Stimulated activated CD8-positive, alpha-beta memory T cell treated with anti-CD3 and anti-CD28 coated beads, Interleukin-7, amount 100 ng/mL, for 4 hours (primary cell): ENCODE measurements around the gene CACNA1C.

Experiments used
- DNase-seq, 2 donors: peaks; one replicate each; pipeline ENCODE4 v3.0.0-alpha.2; 2020; ENCODE audit warnings: low read depth in 2 of 2

CACNA1C gene

DNA sequence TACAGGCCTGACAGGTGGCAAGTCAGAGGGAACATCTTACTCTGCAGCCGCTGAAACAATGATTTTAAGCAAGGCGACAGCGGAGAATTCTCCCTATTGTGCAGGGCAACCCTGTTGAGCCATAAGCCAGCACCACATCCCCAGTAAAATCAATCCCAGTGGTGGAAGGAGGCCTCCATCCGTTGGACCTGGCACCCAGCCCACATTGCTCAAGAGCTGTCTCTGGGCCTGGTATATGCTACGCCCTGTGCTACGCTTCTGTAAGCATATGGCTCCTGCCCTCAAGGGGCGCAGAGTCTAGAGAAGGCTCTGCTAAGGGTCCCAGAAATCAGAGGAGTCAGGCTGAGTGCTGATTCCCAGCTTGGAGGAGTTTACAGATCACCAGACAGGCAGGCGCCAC lies 265.5 kb downstream of the CACNA1C start:
- no peak for DNase-seq

- no peak for DNase-seq
These were observed 266.3 kb downstream of the CACNA1C start for GRCh38 chr12:2319136-2319535.

DNA sequence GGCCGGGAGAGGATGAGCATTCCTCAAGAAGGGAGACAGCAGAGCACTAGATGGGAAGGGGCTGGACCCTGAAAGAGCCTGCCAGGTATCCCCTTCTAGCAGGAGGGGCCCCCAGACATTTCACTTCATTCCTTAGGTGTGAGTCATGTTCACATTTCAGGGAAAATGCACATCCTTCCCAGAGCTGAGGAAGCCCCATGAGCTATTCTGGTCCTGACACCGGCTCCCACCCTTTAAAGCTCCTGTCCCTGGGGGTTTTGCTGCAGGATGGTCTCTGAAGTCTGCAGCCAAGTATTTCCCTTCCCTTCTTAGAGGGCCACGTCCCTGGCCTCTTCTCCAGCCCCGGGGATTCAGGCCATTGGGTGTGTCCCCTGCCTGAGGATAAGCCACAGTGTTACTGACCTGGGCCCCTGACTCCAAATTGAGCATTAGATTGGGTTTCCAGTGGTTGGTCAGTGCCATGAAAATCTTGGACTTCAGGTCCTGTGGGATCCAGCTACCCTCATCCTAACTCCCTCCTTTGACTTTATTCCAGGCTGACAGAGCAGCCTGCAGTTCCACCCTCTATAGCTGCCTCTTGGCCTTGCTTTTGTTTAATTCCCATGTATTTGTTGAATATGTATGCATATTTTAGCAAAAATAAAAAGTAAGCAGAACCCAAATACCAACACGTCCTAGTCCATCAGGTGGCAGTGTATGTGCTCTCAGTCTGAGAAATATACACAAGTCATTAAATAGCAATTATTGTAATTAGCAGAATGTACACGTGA lies 267.1 kb downstream of the CACNA1C start:
- DNase-seq = no peak

DNA sequence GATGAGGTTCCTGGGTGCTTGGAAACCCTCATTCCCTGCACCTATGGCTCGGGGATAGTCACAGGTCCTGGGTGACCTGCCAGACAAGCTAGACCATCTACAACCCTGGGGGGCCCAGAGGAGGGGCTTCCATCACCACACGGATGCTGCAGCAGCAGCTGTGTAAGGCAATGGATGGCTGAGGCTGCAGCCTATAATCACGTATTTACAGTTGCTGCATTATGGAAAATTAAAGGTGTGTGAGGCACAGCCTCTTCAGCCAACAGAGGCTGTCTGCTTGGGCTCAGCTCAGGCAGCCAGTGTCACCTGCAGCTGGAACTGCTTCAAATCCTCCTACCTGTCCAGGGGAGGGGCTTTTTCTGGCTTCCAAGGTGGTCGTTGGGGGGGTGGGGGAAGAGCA lies 268.1 kb downstream of the CACNA1C start:
- no peak for DNase-seq

DNA sequence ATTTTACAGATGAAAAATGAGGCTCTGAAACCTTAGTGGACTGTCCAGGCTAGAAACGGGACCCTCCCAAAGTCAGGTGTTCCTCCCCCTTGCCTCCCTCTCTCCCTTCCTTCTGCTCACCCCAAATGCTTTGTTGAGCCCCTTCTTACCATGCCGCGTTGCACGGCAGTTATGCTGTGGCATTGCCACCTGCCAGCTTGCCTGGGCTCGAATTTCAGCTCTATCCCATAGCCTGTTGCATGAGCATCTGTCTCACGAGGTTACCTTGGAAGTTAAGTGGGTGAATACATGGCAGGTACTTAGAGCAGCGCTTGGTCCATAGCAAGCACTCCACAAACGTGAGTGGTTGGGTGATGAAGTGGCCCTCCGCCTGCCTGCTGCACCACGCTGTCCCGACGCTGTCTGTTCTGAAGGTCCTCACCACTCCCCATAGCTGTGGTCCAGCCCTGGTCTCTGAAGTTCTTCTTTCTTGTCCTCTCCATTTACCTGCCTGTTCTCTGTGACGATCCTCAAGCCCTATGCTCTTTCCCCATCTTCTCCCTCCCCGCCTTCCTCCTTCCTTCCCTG lies 269.9 kb downstream of the CACNA1C start:
- DNase-seq = no peak

DNA sequence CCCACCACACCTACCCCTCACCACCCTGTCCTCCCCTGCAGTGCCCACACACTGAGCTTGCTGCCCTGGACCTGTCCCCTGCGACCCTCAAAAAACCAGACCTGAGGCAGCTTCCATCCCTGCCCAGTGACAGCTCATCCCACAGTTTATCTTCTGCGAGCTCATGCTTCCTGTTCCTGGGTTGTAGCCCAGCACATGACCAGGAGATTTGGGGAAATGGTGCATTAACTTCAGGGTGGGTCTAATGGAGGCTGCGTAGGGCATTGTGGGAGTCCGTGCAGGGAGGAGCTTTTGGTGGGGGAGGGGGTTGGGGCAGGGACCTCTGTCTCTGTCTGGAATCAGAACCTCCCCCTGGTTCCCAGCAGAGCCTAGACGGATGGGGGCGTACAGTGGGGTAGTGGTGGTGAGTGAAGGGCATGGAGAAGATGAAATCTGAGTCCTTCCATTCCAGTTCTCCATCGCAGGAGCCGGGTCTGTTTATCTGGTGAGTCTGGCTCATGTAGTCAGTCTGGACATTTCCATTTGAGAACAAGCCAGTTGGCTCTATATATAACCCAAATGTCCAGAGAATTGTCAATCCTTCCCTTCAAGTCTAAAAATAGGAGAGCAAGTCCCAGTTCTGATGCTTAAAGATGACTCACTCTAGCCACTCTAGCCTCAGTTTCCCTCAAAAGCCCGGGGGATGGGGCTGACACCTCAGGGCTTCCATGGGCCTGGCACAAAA lies 270.9 kb downstream of the CACNA1C start:
- DNase-seq = no peak

GRCh38 chr12:2324387-2324786 lies 271.6 kb downstream of the CACNA1C start:
- DNase-seq = no peak

DNA sequence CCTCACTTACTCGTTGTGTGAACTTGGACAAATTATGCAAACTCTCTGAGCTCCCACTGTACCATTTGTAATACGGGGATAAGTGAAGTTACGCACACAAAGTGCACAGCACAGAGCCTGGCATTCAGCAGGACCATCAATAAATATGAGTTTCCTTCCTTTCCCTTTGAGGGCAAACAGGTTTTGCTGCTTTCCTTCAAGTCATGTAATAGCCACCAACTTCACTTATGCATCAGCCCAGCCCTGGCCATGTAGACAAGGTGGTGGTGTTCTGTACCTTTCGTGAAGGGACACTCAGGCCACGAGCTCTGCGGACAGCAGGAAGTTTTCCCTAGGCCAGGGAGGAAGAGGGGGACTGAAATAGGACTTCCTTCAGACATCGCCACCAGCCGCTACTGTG lies 272.7 kb downstream of the CACNA1C start:
- DNase-seq = no peak

DNA sequence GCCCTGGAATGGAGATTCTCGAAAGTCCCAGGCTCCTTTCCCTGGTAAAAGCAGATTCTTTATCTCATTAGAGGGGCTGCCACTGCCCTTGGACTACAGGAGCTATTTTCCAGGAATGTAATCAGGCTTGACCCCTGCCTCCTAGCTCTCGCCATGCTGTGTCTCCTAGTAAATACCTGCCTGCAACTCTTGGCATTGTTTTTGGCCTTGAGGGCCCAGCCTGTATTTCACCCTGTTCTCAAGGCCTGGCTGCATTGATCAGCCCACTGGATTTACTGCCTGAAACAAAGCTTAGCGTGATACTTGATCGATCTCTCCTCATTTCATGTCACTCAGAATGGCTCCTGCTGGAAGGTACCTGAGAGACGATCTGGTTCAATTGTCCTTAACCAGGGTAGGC lies 273.7 kb downstream of the CACNA1C start:
- no peak for DNase-seq

DNA sequence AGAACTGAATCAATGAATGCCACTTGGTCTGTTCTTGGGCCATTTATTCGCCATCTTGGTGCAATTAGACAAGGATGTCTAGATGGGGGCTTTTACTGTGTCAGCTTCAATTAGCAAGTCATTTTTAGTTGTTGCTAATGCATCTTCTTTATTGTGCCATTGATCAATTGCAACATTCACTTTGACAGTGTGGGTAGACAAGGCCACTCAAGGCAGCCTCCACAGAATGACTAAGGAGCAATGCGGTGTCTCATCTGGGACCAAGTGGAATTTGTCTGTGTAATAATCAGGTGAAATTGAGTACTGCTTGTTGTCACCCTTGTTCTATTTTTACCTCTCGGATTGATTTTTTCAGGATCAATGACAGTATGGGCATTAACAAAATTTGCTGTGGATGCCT lies 275.9 kb downstream of the CACNA1C start:
- DNase-seq = no peak

DNA sequence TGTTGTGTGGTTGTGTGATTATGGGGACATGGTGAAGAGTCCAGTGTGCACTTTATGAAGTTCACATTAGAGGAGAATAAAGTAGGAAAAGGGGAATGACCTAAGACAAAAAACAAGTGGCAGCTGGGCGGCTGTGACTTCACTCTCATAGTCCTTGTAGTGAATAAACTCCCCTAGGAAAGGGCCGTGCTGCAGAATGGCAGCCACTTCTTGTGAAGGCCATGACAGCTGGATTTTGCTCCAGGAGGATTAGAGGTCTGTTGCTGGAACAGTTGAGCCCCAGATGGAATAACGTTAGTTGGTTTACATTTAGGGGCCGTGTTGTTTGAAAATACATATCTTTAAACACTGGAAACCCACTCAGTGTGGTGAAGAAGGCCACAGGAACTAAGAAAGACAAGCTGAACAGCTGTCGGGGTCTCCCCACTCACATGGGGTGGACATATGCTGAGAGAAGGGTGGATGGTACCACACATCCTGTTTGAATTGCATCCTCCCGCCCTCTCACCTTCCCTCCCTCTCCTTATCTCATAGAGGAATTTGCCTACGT lies 276.9 kb downstream of the CACNA1C start:
- no peak for DNase-seq

DNA sequence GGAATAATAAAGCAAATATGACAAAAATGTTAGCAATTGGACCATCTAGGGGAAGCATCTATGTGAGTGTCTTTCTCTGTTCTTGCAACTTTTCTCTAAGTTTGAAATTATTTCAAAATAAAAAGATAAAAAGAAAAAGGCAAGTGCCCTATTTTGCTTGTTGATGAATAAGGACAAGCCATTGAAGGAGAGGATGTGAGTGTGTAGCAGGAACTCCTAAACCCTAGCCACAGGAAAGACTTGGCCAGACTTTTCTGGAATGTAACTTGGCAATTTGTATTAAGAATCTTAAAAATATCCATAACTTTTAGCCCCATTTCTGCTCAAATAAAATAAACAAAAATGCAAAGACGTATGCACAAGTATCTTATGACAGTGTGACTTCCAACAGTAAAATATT lies 279.4 kb downstream of the CACNA1C start:
- DNase-seq = no peak

GRCh38 chr12:2332947-2333346 lies 280.2 kb downstream of the CACNA1C start:
- DNase-seq = no peak

- no peak for DNase-seq
These were observed 280.9 kb downstream of the CACNA1C start for GRCh38 chr12:2333491-2334195.

GRCh38 chr12:2334271-2334670 lies 281.5 kb downstream of the CACNA1C start:
- no peak for DNase-seq

DNA sequence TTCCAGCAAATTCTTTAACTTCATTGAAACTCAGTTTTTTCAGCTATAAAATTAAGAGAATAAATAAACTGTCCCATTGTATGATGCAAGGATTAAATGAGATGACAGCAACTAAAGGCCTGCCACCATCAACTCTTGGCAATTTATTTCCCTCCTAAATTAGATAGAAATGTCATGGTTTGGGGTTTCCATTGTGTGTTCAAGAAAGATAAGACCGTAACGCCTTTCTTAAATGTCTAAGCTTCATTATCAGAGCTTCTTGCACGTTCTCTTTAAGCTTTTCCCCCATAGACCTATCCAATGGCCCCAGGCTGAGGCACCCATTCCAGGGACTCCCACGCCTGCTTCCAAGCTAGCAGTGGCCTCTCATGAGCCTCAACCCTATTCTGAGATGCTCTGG lies 281.9 kb downstream of the CACNA1C start:
- DNase-seq = no peak

DNA sequence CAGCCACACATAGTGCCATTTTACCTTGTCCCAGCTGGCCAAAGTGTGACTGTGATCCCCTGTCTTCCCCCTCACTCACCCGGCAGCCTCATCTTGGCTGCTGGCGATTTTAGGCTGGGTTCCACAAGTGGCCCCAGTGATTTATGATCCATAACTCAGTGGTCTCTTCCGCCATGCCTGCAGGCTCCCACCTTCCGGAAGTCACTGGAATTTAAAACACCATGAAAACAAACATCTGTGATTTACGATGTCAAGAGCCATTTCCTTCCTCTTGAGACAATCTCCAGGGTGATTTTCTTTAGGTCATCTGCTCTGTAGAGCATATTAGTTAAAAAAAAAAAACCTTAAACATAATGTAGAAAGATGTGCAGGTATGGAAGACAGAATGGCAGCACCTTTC lies 282.3 kb downstream of the CACNA1C start:
- DNase-seq = no peak

- no peak for DNase-seq
These were observed 282.7 kb downstream of the CACNA1C start for GRCh38 chr12:2335513-2335912.

DNA sequence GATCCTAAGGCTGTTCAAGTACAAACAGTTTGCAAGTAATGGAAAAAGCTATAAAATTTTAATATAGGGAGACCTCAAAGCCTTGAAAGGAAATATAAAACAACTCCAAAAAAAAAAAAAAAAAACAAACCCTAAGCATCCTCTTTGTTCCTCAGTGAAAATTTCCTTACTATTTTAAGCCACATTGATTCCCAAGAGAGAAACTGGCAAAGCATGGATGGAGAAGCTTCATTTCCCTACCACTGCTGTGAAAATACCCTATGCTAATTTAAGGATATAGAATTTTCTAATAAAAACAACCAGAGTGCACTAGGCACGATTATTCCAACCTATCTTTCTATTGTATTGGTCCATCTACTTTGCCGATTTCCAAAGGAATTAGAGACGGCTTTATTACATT lies 283.1 kb downstream of the CACNA1C start:
- DNase-seq = no peak

DNA sequence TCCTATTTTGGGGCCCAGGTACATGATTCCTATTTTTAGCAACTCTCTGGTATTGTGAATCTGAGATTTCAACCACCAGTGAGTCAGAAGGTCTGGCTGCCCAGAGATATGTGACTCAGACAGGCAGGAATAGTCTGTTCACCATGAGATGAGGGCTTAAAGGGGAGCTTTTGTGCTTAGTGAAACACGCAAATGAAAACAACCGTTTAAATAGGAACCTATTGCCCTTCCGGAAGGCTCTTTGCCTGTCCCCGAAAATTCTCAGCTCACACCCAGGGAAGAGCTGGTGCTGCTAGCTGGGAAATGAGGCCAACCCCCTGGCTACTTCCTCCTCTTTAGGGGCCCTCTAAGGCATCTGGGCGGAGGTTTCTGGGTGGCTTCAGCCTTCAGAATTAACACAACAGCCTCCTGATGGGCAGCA lies 283.6 kb downstream of the CACNA1C start:
- DNase-seq = no peak

- DNase-seq = no peak
These were observed 284.5 kb downstream of the CACNA1C start for GRCh38 chr12:2337031-2338010.
